GM12878 (cell line): ENCODE measurements around the gene SLC7A1. TPM values are rescaled to one million over a fixed set of nuclear protein-coding genes. Genes with fewer than 3 reads are reported as not detected.

Experiments used
- ATAC-seq: fragments of 200-7000 bp; cut with Tn5 transposase; 3 replicates; pipeline ENCODE4 v1.9.1; 2020; ENCODE audit warnings: mild to moderate bottlenecking, moderate library complexity
- BruUV-seq: library from RNA; stranded (reverse); fragments of 400-500 nt; replicated peaks from 2 replicates; lab custom pipeline; 2021; lab: Mats Ljungman, UMichigan
- CTCF ChIA-PET: fragments of 300-600 bp; sonication (Branson Sonifier 250); formaldehyde crosslinking; extraction: SDS; loops from one replicate; lab custom pipeline; 2021; ENCODE audit warnings: inconsistent platforms; lab: Yijun Ruan, JAX
- POLR2A ChIA-PET: fragments of 350-600 bp; formaldehyde crosslinking; extraction: SDS; loops from one replicate; lab custom pipeline; 2021; ENCODE audit warnings: inconsistent platforms; lab: Charles Lee
- RAD21 ChIA-PET: fragments of 300-600 bp; sonication (Branson Sonifier 250); formaldehyde crosslinking; loops from one replicate; lab custom pipeline; 2023; ENCODE audit warnings: antibody characterized with exemption; ENCODE audit not compliant: unreplicated experiment; lab: Charles Lee
- SMC1A ChIA-PET: fragments of 300-600 bp; sonication (Branson Sonifier 250); formaldehyde crosslinking; loops from one replicate; lab custom pipeline; 2023; ENCODE audit not compliant: unreplicated experiment, uncharacterized antibody; lab: Charles Lee
- DNase-seq: peaks from one replicate; pipeline ENCODE4 v3.0.0-alpha.2; 2011; ENCODE audit warnings: low read depth, low spot score
- FAIRE-seq: peaks from 3 replicates; lab custom pipeline; 2011; peaks lifted over from hg19 to GRCh38; lab: Jason Lieb, UNC
- H2AFZ ChIP-seq: 2 replicates; pipeline ENCODE4 v1.6.0; 2011; ENCODE audit warnings: low read depth, low read length, control low read depth; ENCODE audit not compliant: control insufficient read depth
- H3K27ac ChIP-seq: 2 replicates; pipeline ENCODE4 v1.5.1; 2011; ENCODE audit warnings: control low read depth; ENCODE audit not compliant: control insufficient read depth, insufficient read depth
- H3K27me3 ChIP-seq, 2 experiments: replicated peaks in 1 of 2; 2 replicates each; pipeline versions ENCODE4 v1.6.0 to v1.6.1; 2011; ENCODE audit warnings: low read length in 1 of 2; ENCODE audit not compliant: control insufficient read depth in 2 of 2, insufficient read depth in 2 of 2
- H3K36me3 ChIP-seq, 2 experiments: 2 replicates each; pipeline ENCODE4 v1.5.1; 2011; ENCODE audit warnings: low read length in 1 of 2; ENCODE audit not compliant: control insufficient read depth in 2 of 2, insufficient read depth in 2 of 2
- H3K4me1 ChIP-seq: 2 replicates; pipeline ENCODE4 v1.6.1; 2011; ENCODE audit warnings: mild to moderate bottlenecking, low read length, moderate library complexity, mixed read lengths; ENCODE audit not compliant: control insufficient read depth, insufficient read depth
- H3K4me2 ChIP-seq: 2 replicates; pipeline ENCODE4 v1.6.0; 2011; ENCODE audit warnings: control low read depth; ENCODE audit not compliant: control insufficient read depth, insufficient read depth
- H3K4me3 ChIP-seq: fragments of 200-600 bp; sonication (generic); 2 replicates; pipeline ENCODE4 v1.5.1; 2016
- H3K79me2 ChIP-seq: 2 replicates; pipeline ENCODE4 v1.6.0; 2011; ENCODE audit warnings: low read length; ENCODE audit not compliant: control insufficient read depth, insufficient read depth
- H3K9ac ChIP-seq: 2 replicates; pipeline ENCODE4 v1.8.0; 2011; ENCODE audit warnings: low read length, control low read depth, mixed read lengths; ENCODE audit not compliant: control insufficient read depth, insufficient read depth
- H3K9me3 ChIP-seq: replicated peaks from 3 replicates; pipeline ENCODE4 v1.5.1; 2011; ENCODE audit warnings: mild to moderate bottlenecking, low read length; ENCODE audit not compliant: control insufficient read depth, insufficient read depth
- H4K20me1 ChIP-seq: 2 replicates; pipeline ENCODE4 v1.6.0; 2011; ENCODE audit not compliant: control insufficient read depth, insufficient read depth
- BHLHE40 ChIP-seq, 2 experiments: fragments of 450-650 bp in 1 of 2; IDR thresholded peaks; 2 replicates each; pipeline ENCODE4 v1.6.1; 2011 to 2017; ENCODE audit warnings: low read depth in 2 of 2, borderline replicate concordance in 1 of 2, improper control_type of control experiment in 1 of 2, low read length in 1 of 2, mild to moderate bottlenecking in 1 of 2
- BMI1 ChIP-seq: fragments of 450-650 bp; IDR thresholded peaks from 2 replicates; pipeline ENCODE4 v1.6.1; 2016; ENCODE audit warnings: mild to moderate bottlenecking, moderate library complexity, borderline replicate concordance
- CHD2 ChIP-seq: IDR thresholded peaks from 2 replicates; pipeline ENCODE4 v1.6.1; 2011; ENCODE audit warnings: low read depth, low read length, improper control_type of control experiment, borderline replicate concordance
- FOS ChIP-seq: IDR thresholded peaks from 3 replicates; pipeline ENCODE4 v1.6.1; 2011; ENCODE audit warnings: borderline replicate concordance; ENCODE audit not compliant: insufficient read length; ENCODE audit errors: extremely low read depth
- KDM1A ChIP-seq: fragments of 200-600 bp; sonication (generic); IDR thresholded peaks from 2 replicates; pipeline ENCODE4 v1.6.1; 2016; ENCODE audit warnings: borderline replicate concordance
- NFYB ChIP-seq: IDR thresholded peaks from 2 replicates; pipeline ENCODE4 v1.6.1; 2011; ENCODE audit warnings: low read depth, mild to moderate bottlenecking, low read length, improper control_type of control experiment, moderate library complexity; ENCODE audit not compliant: insufficient read depth
- POLR2A ChIP-seq: IDR thresholded peaks from 2 replicates; pipeline ENCODE4 v1.6.1; 2011; ENCODE audit warnings: low read depth, mild to moderate bottlenecking, low read length
- RAD51 ChIP-seq: fragments of 450-650 bp; IDR thresholded peaks from 2 replicates; pipeline ENCODE4 v1.6.1; 2016; ENCODE audit warnings: moderate library complexity, mild to moderate bottlenecking, inconsistent platforms
- RB1 ChIP-seq: fragments of 450-650 bp; formaldehyde crosslinking; IDR thresholded peaks from 2 replicates; pipeline ENCODE4 v1.6.1; 2017; ENCODE audit warnings: mild to moderate bottlenecking, borderline replicate concordance
- RFX5 ChIP-seq: IDR thresholded peaks from 2 replicates; pipeline ENCODE4 v1.6.1; 2011; ENCODE audit warnings: low read depth, low read length, improper control_type of control experiment
- SKIL ChIP-seq: fragments of 450-650 bp; IDR thresholded peaks from 2 replicates; pipeline ENCODE4 v1.6.1; 2017; ENCODE audit warnings: mild to moderate bottlenecking, low read depth, inconsistent platforms; ENCODE audit not compliant: poor library complexity, severe bottlenecking
- SRF ChIP-seq, 2 experiments: IDR thresholded peaks; 2 replicates each; pipeline ENCODE4 v1.6.1; 2011; ENCODE audit warnings: low read depth in 2 of 2, low read length in 2 of 2, mild to moderate bottlenecking in 1 of 2, moderate library complexity in 1 of 2
- SUPT20H ChIP-seq: IDR thresholded peaks from 2 replicates; pipeline ENCODE4 v1.6.1; 2011; ENCODE audit warnings: low read depth, mild to moderate bottlenecking, low read length, moderate library complexity, borderline replicate concordance; ENCODE audit not compliant: control insufficient read depth
- WRNIP1 ChIP-seq: IDR thresholded peaks from 2 replicates; pipeline ENCODE4 v1.6.1; 2011; ENCODE audit warnings: low read depth, low read length, improper control_type of control experiment, borderline replicate concordance
- ZBED1 ChIP-seq: IDR thresholded peaks from 2 replicates; pipeline ENCODE4 v1.6.1; 2016; ENCODE audit warnings: borderline replicate concordance
- in situ Hi-C: fragments of 300-500 bp; cut with MboI; formaldehyde crosslinking; loops from 9 replicates; pipeline ENCODE4 v1.14.3; 2018; ENCODE audit warnings: mixed read lengths
- intact Hi-C: fragments of 100-400 bp; cut with micrococcal nuclease; formaldehyde crosslinking; loops from one replicate; pipeline ENCODE4 v1.14.2; 2022; ENCODE audit not compliant: unreplicated experiment
- polyA plus RNA-seq, 11 experiments: library from polyadenylated mRNA; depleted of rRNA in 4 of 11; unstranded in 6 of 11; stranded (reverse) in 5 of 11; fragments of >200 nt; fragmentation: Nextera tagmentation in 4 of 11; fragmentation: Illumina TruSeq in 1 of 11; extraction: Ambion mirVana in 4 of 11; extraction: Trizol in 1 of 11; gene quantifications; 1 replicate in 1 of 11; 2 replicates in 10 of 11; pipeline versions ENCODE4 v1.2.1 to v1.2.3, GENCODE V29; 2011 to 2016; ENCODE audit warnings: inconsistent platforms in 2 of 11, missing spikeins in 2 of 11, low read depth in 1 of 11
- total RNA-seq, 4 experiments: library from RNA; depleted of rRNA in 3 of 4; stranded (reverse); fragments of >200 nt in 3 of 4; fragmentation: Illumina TruSeq in 1 of 4; extraction: Trizol in 1 of 4; gene quantifications; 2 replicates each; pipeline versions ENCODE4 v1.2.1 to v1.2.3, GENCODE V29; 2013 to 2021
- TF ChIP-seq, protein P1 (sequence below): IDR thresholded peaks from 2 replicates; pipeline ENCODE4 v1.6.1; 2011; ENCODE audit warnings: low read depth, mild to moderate bottlenecking, low read length, moderate library complexity, borderline replicate concordance; ENCODE audit errors: extremely low read depth
- TF ChIP-seq, protein P2 (sequence below): fragments of 150-350 bp; IDR thresholded peaks from 2 replicates; pipeline ENCODE4 v1.6.1; 2014; ENCODE audit warnings: mild to moderate bottlenecking, low read depth, low read length

SLC7A1 gene
- total and polyA plus RNA-seq, 10 of the 15 experiments (the other 5 are each of a cell fraction or from before 2014, with no cell fraction given), result 6.4 to 91.7 (median 23.4) TPM

DNA sequence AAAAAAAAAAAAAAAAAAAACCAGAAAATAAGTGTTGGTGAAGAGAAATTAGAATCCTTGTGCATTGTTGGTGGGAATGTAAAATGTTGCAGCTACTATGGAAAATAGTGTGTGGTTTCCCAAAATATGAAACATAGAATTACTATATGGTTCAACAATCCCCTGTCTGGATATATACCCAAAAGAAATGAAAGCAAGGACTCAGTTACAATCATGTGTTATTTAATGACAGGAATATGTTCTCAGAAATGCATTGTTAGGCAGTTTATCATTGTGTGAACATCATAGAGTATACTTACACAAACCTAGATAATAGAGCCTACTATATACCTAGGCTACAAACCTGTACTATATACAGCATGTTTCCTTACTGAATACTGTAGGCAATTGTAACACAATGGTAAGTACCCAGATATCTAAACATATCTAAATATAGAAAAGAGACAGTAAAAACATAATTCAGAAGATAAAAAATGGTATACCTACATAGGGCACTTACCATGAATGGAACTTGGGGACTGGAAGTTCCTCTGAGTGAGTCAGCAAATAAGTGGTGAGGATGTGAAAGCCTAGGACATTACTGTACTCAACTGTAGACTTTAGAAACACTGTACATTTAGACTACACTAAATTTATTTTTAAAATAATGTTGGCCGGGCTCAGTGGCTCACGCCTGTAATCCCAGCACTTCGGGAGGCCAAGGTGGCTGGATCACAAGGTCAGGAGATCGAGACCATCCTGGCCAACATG, 25.7 kb upstream of the SLC7A1 start (continued):
- no peak for TF ChIP-seq CHD2

- Histone ChIP-seq H3K27ac (no peak overlapping the region), H3K4me1 (no peaks in the 10 kb centered on the region), H3K27me3 (no peaks in the 10 kb centered on the region), H3K36me3 (no peaks in the 10 kb centered on the region), H4K20me1 (no peaks in the 10 kb centered on the region), H3K9ac (no peak overlapping the region), H3K4me2 (no peak overlapping the region), H2AFZ (no peak overlapping the region), H3K4me3 (no peak overlapping the region), H3K9me3 (no peaks in the 10 kb centered on the region; the same call in 2 of the 3 replicates), H3K79me2 (no peaks in the 10 kb centered on the region)
- in situ Hi-C loops (no loop called here), intact Hi-C loops (no loop called here)
- FAIRE-seq (no peak), DNase-seq (no peak), ATAC-seq (no peak)
- CTCF ChIA-PET, result no interaction called here
- RAD21 ChIA-PET, result no interaction called here
- SMC1A ChIA-PET, result no interaction called here
- no TSS peak for BruUV-seq
- TF ChIP-seq WRNIP1 (no peak), POLR2A (no peak), RAD51 (no peak), ZBED1 (no peak), RFX5 (no peak), KDM1A (no peak), BHLHE40 (IDR thresholded peaks at IDR 0.05; ENCODE audit: borderline replicate concordance in 1 of 2, low read depth in 2 of 2, low read length in 1 of 2) (no peak), NFYB (no peak), SKIL (no peak), RB1 (no peak), SUPT20H (no peak), BMI1 (no peak), SRF (IDR thresholded peaks at IDR 0.05; ENCODE audit: low read depth in 2 of 2, low read length in 2 of 2) (no peak), FOS (no peak)
- TF ChIP-seq, protein P1, sequence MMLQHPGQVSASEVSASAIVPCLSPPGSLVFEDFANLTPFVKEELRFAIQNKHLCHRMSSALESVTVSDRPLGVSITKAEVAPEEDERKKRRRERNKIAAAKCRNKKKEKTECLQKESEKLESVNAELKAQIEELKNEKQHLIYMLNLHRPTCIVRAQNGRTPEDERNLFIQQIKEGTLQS, result no peak
- TF ChIP-seq, protein P2, sequence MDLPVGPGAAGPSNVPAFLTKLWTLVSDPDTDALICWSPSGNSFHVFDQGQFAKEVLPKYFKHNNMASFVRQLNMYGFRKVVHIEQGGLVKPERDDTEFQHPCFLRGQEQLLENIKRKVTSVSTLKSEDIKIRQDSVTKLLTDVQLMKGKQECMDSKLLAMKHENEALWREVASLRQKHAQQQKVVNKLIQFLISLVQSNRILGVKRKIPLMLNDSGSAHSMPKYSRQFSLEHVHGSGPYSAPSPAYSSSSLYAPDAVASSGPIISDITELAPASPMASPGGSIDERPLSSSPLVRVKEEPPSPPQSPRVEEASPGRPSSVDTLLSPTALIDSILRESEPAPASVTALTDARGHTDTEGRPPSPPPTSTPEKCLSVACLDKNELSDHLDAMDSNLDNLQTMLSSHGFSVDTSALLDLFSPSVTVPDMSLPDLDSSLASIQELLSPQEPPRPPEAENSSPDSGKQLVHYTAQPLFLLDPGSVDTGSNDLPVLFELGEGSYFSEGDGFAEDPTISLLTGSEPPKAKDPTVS, result no peak
- POLR2A ChIA-PET, result no interaction called here
Observed at GRCh38 chr13:29619995-29620394, 24.5 kb upstream of the SLC7A1 start.
